ENCODE measurements around the gene SULT2B1.
A peak's percentile ranks its signal among the peaks of the same experiment; 100 is the strongest.
"Not testable (repeated sequence)": the region's sequence is repeated elsewhere in the genome, so short reads cannot be mapped to it uniquely, and the experiment has no call there.

Gene SULT2B1

DNA sequence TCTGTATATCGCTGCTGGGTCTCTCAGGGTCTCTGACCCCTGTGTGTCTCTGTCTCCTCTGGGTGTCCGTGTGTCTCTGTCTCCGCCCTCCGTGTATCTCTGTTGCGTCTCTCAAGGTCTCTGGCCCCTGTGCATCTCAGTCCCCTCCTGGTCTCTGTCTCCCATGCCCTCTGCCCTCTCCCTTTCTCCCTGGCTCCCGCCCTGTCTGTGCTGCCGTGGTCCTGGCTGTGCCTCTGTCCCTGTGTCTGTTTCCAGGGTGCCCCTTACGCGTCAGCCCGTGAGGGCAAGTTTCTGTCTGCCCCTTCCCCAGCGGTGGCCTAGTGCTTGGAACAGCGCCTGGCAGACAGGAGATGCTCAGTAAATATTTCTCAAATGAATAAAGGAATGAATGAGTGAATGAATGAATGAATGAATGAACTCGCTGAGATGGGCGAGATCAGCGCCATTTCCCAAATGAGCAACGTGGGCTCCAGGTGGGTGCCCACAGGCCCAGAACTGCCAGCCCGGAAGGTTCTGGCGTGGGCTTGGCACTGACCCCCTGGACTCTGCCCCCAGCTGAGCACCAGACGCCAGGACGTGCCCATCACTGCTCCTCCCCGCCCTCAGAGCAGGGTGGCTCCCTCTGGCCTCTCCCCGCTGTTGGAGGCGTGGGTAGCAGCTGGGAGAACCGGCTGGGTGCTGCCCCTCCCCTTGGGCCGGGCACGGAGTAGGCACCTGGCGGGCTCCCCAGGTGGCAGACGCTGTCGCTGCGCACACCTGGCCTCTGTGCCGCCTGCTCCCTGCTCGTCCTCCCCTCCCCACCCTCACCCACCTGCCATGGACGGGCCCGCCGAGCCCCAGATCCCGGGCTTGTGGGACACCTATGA lies at the start of gene SULT2B1:
Gene SULT2B1 (plus strand): TSS at position 736 of the 866 bp plus-strand sequence. CDS start 81 bp downstream, at position 817.
- no peak for DNase-seq (ENCODE audit: low spot score)

GRCh38 chr19:48502350-48503018 lies 49.5 kb upstream of the SULT2B1 start:
- no peak for DNase-seq (ENCODE audit: low spot score)

GRCh38 chr19:48506138-48506733 lies 45.7 kb upstream of the SULT2B1 start:
- DNase-seq (ENCODE audit: low spot score), result peak; percentile 70

DNA sequence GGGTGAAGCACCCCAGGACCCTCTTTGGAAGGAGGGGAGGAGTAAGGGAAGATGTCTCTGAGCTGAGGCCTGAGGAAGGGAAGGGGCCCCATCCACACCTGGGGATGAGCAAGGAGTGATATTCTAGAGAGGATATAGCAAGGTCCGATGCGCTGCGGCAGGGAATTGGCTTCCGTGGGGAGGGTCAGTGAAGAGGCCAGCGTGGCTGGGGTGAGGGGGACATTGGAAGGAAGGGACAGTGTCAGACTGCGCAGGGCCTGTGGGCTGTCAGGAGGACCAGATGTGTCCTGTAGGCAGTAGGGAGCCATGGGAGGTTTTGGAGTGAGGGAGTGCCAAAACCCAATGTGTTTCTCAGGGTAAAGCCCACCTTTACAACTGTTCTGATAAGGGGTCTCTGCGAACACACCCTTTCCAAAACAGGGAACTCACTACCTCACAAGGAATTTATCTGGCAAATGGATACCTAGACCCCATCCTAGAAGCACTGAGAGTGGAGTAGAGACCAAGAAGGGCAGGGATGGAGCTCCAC lies 44.0 kb upstream of the SULT2B1 start:
- DNase-seq (ENCODE audit: low spot score), result no peak

- DNase-seq (ENCODE audit: low spot score), result no peak
These were observed 43.1 kb upstream of the SULT2B1 start for GRCh38 chr19:48508729-48509411.

- DNase-seq (ENCODE audit: low spot score), result peak; percentile 15
These were observed 42.3 kb upstream of the SULT2B1 start for GRCh38 chr19:48509467-48510194.

GRCh38 chr19:48510421-48511268 lies 41.3 kb upstream of the SULT2B1 start:
- DNase-seq (ENCODE audit: low spot score), result peak; percentile 50

- no peak for DNase-seq (ENCODE audit: low spot score)
These were observed 40.6 kb upstream of the SULT2B1 start for GRCh38 chr19:48511321-48511731.

GRCh38 chr19:48511800-48512503 lies 40.0 kb upstream of the SULT2B1 start, which contains the start of gene LMTK3:
Gene LMTK3 (minus strand): TSS chr19:48511835. CDS start chr19:48511576, 259 bp downstream.
- DNase-seq (ENCODE audit: low spot score), result no peak

DNA sequence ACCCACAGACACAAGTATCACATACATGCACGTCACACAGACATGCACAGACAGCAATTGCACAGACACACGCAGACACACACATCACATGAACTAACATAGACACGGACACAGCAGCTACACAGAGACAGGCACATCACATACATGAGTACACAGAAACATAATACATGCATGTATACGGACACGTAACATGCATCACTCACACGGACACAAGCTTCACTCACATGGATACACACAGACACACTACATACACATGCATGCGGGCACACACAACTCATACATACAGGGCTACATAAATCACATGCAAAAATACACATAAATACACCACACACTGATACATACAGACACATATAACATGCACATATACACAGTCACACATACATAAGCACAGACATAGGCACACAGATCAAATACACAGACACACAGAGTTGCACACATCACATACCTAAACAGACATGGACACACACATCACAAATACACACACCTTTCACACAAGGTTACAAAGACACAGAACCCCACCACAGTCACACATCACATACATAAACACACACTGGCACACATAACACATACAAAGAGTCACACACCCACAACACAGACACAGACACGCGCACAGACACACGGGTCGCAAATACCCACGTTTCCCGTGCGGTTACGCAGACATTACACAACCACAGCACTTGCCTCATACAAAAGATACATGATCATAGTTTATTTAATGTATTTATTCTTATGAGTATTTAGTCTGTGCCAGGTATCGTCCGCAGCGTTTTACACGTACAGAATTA lies 39.3 kb upstream of the SULT2B1 start:
- peak; percentile 12 for DNase-seq (ENCODE audit: low spot score)

GRCh38 chr19:48513289-48514122 lies 38.5 kb upstream of the SULT2B1 start:
- peak; percentile 95 for DNase-seq (ENCODE audit: low spot score)

GRCh38 chr19:48514123-48514458 lies 37.9 kb upstream of the SULT2B1 start:
- no peak for DNase-seq (ENCODE audit: low spot score)

DNA sequence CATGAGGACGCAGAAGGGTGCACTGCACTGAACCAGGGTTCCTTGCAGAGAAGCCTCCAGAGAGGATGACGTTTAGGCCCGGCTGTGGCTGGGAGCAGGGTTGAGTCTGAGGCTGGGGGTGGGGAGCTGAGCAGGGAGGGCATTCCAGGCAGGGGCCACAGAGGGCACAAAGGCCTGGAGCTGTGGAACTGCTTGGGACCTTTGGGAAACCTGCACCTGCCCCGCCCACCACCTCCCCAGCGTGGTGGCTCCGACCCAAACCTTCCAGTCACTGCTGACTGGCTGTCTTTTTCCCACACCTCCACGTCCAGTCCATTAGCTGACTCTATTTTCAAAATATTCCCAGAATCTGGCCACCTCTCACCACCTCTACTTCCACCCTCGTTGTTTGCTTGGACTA lies 35.4 kb upstream of the SULT2B1 start:
- DNase-seq (ENCODE audit: low spot score), result no peak

DNA sequence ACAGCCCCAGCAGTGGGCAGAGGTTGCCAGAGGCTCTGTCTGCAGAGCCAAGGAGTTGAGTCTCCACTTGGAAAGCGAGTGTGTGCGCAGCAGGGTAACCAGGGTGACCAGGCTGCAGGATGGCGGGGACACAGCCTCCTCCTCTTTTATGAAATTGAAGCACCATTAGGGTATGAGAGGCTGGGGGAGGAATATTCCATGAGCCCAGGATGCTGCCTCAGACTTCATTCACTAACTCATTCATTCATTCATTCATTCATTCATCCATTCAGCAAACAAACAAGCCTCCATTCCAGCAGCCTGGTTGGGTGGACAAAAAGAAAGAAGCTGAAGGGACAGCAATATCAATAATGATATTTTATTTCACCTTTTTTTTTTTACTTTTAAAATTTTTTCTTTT lies 33.8 kb upstream of the SULT2B1 start:
- no peak for DNase-seq (ENCODE audit: low spot score)

DNA sequence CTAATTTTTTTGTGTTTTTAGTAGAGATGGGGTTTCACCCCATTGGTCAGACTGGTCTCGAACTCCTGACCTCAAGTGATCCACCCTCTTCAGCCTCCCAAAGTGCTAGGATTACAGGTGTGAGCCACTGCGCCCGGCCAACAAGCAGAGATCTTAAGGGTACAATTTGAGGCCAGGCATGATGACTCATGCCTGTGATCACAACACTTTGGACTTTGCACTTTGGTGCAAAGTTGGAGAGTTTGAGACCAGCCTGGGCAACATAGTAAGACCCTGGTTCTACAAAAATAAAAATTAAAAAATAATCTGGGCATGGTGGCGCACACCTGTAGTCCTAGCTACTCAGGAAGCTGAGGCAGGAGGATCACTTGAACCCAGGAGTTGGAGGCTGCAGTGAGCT lies 32.5 kb upstream of the SULT2B1 start:
- DNase-seq (ENCODE audit: low spot score), result not testable (repeated sequence)

DNA sequence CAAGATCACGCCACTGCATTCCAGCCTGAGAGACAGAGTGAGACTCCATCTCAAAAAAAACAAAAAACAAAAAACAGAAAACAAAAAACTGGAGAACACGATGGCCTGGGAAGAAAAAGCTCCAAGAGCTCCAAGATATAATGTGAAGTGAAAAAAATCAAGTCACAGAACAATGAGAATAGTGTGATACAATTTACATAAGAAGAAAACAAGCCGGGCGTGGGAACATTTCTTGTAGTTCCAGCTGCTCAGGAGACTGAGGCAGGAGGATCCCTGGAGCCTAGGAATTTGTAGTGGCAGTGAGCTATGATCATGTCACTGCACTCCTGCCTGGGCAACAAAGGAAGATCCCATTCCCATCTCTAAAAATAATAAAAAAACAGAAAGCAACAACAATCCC lies 31.8 kb upstream of the SULT2B1 start:
- DNase-seq (ENCODE audit: low spot score), result no peak

DNA sequence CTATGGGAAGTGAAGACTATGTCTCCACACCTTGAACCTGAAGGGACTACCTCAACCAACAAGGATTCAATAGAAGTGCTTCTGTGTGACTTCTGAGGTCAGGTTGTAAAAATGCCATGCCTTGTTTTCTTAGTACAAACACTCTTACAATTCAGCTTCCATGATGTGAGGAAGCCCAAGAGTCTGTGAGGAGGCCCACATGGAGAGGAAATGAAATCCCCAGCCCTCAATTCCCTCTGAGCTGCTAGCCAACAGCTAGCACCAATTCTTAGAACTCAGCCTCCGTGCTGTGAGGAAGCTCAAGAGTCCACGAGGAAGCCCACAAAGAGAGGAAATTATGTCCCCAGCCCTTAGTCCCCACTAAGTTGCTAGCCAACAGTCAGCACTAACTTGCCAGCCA lies 27.8 kb upstream of the SULT2B1 start:
- no peak for DNase-seq (ENCODE audit: low spot score)

GRCh38 chr19:48524732-48525131 lies 27.2 kb upstream of the SULT2B1 start:
- no peak for DNase-seq (ENCODE audit: low spot score)

Measured in HuH-7.5 (cell line).